Subcutaneous abdominal adipose tissue (tissue), 5 donors: ENCODE measurements around the gene CD22.
"Not testable (repeated sequence)": the region's sequence is repeated elsewhere in the genome, so short reads cannot be mapped to it uniquely, and the experiment has no call there.

Source experiments
- H3K27ac ChIP-seq: one replicate; pipeline ENCODE4 v1.7.0; 2013; ENCODE audit warnings: low read depth, mild to moderate bottlenecking, inconsistent platforms, low read length, moderate library complexity
- H3K27me3 ChIP-seq, 5 donors: one replicate each; pipeline ENCODE4 v1.7.0; 2013; ENCODE audit warnings: low read length in 5 of 5, inconsistent platforms in 1 of 5; ENCODE audit not compliant: control insufficient read depth in 5 of 5, insufficient read depth in 4 of 5
- H3K36me3 ChIP-seq, 5 donors: one replicate each; pipeline ENCODE4 v1.7.0; 2013; ENCODE audit warnings: low read length in 5 of 5; ENCODE audit not compliant: control insufficient read depth in 5 of 5, insufficient read depth in 5 of 5
- H3K4me1 ChIP-seq, 5 donors: one replicate each; pipeline ENCODE4 v1.7.0; 2013; ENCODE audit warnings: low read length in 5 of 5, mild to moderate bottlenecking in 3 of 5, moderate library complexity in 1 of 5; ENCODE audit not compliant: control insufficient read depth in 5 of 5, insufficient read depth in 5 of 5
- H3K4me3 ChIP-seq, 5 donors: one replicate each; pipeline ENCODE4 v1.7.0; 2013; ENCODE audit warnings: low read length in 5 of 5, low read depth in 1 of 5
- H3K9ac ChIP-seq, 5 donors: one replicate each; pipeline ENCODE4 v1.7.0; 2013; ENCODE audit warnings: low read length in 5 of 5, mild to moderate bottlenecking in 4 of 5, moderate library complexity in 3 of 5
- H3K9me3 ChIP-seq, 5 donors: one replicate each; pipeline ENCODE4 v1.7.0; 2013; ENCODE audit warnings: low read length in 5 of 5; ENCODE audit not compliant: control insufficient read depth in 5 of 5
- donor health status: healthy.
- donor health status: healthy.
- donor health status: healthy.
- donor health status: healthy.
- donor health status: healthy.

The CD22 gene

DNA sequence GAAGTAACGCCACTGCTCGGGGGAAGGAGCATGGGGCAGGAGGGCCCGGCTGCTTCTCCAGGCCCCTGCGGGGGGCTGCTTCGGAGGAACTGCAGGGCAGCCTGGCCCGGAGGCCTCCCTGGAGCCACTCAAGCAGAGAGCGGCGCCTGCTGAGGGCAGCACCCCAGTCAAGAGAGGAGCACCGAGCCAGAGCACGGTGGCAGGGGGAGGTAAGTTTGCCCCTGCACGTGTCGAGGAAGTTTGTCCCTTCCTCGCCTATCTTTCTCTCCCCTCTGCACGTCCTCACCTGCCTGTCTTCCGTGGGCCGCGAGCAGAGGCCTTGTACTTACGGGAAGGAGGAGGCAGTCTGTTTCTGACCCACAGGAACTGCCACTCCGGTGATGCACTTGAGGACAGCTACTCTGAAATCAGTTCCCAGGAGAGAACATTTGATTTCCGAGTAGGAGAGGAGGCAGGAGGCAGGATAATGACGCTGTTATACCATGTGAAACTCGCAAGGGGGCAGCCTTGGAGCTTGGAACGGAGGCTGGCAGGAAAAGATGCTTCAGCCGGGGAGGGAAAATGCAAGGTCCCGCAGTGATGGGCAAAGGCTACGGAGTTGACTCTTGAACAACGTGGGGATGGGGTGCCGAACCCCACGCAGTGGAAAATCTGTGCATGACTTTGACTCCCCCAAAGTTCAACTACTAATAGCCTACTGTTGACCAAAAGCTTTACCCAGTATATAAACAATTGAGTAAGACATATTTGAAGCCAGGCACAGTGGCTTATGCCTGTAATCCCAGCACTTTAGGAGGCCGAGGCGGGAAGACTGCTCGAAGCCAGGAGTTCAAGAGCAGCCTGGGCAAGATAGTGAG, 23.7 kb downstream of the CD22 start:
- Histone ChIP-seq H3K9ac (no peak overlapping the region), H3K27me3 (peaks cover 0 to 8% (median 0%) of the 10 kb centered on the region in 5 donors), H3K4me1 (peaks cover 1 to 23% (median 14%) of the 10 kb centered on the region in 5 donors), H3K27ac (no peak overlapping the region), H3K36me3 (no peaks in the 10 kb centered on the region), H3K4me3 (no peak overlapping the region), H3K9me3 (no peaks in the 10 kb centered on the region)

DNA sequence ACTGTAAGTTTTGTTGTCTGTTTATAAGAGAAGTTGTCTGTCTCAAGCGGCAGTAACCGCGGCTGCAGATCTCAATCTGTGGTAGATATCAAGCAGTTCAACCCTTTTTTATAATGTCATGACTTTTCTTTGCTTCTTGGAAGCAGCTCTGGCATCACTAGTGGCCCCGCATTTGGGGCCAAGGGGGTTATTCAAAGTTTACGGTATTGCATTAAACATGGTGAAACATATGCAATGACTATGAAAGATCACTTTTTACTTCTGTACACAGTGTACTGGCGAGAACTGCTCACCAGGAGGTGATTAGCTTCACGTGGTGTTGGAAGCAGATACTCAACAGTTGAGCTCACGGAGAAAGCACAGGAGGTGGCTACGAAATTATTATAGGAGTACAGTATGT, 24.6 kb downstream of the CD22 start:
- Histone ChIP-seq H3K4me3 (no peak overlapping the region), H3K9ac (no peak overlapping the region), H3K27me3 (peaks cover 0 to 8% (median 0%) of the 10 kb centered on the region in 5 donors), H3K36me3 (no peaks in the 10 kb centered on the region), H3K4me1 (peaks cover 1 to 25% (median 22%) of the 10 kb centered on the region in 5 donors), H3K9me3 (no peaks in the 10 kb centered on the region), H3K27ac (no peak overlapping the region)

DNA sequence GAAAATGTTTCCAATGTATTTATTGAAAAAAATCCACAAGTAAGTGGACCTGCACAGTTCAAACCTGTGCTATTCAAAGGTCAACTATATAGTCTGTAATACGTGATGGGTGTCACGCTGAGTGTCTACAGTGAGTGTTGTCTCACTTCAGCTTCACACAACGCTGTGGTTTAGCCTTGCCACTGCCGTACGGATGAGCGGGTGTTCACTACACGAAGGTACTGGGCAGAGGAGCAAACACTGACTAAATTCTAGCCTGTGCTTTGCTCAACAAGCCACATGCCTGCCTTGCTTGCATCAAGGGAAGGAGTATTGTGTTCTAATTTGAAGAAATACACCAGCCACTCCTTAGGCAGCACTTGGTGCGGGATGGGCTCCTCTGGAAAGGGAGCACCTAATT, 25.9 kb downstream of the CD22 start:
- Histone ChIP-seq H3K27ac (no peak overlapping the region), H3K36me3 (no peaks in the 10 kb centered on the region), H3K4me3 (no peak overlapping the region), H3K4me1 (peaks cover 1 to 25% (median 22%) of the 10 kb centered on the region in 5 donors), H3K9ac (no peak overlapping the region), H3K9me3 (no peaks in the 10 kb centered on the region), H3K27me3 (peaks cover 0 to 3% (median 0%) of the 10 kb centered on the region in 5 donors)

DNA sequence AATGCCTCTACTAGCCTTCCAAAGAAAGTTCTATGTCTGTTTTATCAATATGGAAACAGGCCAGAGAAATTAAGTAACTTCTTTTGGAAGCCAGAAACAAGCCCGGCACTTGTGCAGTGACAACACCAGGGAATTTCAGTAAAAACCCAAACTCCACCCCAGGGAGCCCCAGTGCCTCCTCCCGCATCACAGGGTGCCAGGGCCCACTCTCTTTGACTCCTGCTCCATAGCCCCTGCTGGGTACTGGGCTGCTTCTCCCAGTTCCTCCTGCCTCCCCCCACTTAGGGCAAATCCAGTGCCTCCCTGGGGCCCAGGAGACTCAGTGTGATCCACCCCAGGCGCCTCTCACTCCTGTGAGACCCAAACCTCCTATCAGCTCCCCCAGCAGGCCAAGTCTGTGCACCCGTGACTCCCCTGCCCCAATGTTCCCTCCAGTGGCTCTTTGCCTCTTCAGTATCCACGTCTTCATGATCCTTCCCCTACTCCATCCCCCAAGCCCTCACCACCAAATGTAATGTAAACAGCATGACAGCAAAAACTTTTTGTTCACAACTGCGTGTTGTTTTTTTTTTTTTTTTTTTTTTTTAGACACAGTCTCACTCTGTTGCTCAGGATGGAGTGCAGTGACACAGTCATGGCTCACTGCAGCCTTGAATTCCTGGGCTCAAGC, 26.9 kb downstream of the CD22 start:
- Histone ChIP-seq H3K27me3 (no peaks in the 10 kb centered on the region), H3K9me3 (no peaks in the 10 kb centered on the region), H3K27ac (no peak overlapping the region), H3K4me1 (peaks cover 1 to 25% (median 22%) of the 10 kb centered on the region in 5 donors), H3K9ac (no peak overlapping the region), H3K4me3 (no peak overlapping the region), H3K36me3 (no peaks in the 10 kb centered on the region)

DNA sequence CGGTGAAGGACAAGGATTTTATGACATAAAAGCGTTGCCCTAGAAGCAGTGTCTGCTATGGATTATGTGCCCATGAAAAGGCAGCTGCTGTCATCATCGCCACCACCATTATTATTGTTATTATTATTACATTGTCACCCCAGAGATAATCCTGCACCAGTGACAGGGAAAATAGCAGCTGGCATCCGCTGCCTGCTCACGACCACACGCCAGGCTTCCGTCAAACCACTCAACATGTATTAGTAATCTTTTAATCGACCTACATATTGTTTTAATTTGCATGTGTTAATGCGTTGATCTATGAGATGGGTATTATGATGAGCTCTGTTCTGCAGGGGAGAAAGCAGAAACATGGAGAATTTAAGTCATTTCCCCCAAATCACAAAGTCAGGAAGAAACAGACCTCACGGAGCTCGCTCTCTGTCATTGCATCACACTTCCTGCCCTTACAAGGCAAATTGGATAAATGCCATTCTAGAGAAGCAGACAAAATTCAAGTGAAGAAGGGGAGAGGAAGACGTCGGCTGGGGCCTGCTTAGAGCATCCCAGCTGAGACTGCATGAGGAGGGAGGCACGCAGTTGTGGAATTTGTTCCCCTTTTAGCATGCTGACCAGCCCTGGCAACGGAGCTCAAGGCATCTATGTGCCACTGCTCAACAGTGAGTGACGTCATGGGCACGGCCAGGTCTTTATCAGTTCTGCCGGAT, 29.0 kb downstream of the CD22 start, which contains the start of gene FFAR3:
Gene FFAR3 (plus strand): TSS at position 594 of the 707 bp plus-strand sequence. CDS start 431 bp downstream, outside the sequence.
- no peak within 1 kb of the TSS for H3K9ac ChIP-seq
- H3K4me1 ChIP-seq = peaks cover 1 to 21% (median 18%) of the 10 kb centered on the region in 5 donors
- peak within 1 kb of the TSS in 4 of 5 donors; percentile 13 to 31 (median 22) for H3K4me3 ChIP-seq
- peaks cover 0 to 13% (median 2%) of the 10 kb centered on the region in 5 donors for H3K27me3 ChIP-seq
- no peaks in the 10 kb centered on the region for H3K9me3 ChIP-seq
- H3K36me3 ChIP-seq = no peaks in the 10 kb centered on the region
- H3K27ac ChIP-seq = no peak within 1 kb of the TSS

DNA sequence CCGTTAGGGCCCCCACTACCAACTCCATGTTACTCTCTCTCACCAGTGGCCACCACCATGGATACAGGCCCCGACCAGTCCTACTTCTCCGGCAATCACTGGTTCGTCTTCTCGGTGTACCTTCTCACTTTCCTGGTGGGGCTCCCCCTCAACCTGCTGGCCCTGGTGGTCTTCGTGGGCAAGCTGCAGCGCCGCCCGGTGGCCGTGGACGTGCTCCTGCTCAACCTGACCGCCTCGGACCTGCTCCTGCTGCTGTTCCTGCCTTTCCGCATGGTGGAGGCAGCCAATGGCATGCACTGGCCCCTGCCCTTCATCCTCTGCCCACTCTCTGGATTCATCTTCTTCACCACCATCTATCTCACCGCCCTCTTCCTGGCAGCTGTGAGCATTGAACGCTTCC, 29.8 kb downstream of the CD22 start:
- H3K27ac ChIP-seq, H3K36me3 ChIP-seq, H3K9me3 ChIP-seq, H3K9ac ChIP-seq, H3K4me3 ChIP-seq: not testable (repeated sequence)
- peaks cover 0 to 13% (median 3%) of the 10 kb centered on the region in 5 donors for H3K27me3 ChIP-seq
- H3K4me1 ChIP-seq = peaks cover 1 to 21% (median 18%) of the 10 kb centered on the region in 5 donors

DNA sequence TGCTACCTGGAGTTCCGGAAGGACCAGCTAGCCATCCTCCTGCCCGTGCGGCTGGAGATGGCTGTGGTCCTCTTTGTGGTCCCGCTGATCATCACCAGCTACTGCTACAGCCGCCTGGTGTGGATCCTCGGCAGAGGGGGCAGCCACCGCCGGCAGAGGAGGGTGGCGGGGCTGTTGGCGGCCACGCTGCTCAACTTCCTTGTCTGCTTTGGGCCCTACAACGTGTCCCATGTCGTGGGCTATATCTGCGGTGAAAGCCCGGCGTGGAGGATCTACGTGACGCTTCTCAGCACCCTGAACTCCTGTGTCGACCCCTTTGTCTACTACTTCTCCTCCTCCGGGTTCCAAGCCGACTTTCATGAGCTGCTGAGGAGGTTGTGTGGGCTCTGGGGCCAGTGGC, 30.4 kb downstream of the CD22 start:
- H3K27ac ChIP-seq, H3K9ac ChIP-seq, H3K36me3 ChIP-seq, H3K4me3 ChIP-seq, H3K9me3 ChIP-seq: not testable (repeated sequence)
- Histone ChIP-seq H3K27me3 (peaks cover 0 to 13% (median 3%) of the 10 kb centered on the region in 5 donors), H3K4me1 (peaks cover 1 to 21% (median 18%) of the 10 kb centered on the region in 5 donors)

DNA sequence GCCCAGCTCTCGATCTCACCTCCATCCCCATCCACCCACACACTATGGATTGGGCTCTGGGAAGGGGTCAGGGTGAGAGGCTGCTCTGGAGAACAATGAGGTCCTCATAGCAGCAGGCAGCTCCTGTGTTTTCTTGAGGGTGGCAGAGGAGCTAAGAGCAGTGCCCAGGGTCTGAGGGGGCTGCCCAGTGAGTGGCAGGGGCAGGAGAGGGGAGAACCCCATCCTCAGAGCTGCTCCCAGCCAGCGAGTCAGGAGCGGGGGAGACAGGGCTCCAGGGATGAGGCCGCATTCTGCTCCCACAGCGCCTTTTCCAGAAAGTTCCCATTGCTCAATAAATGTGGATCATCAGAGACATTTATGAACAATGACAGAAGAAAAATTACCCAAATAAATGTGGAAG, 31.1 kb downstream of the CD22 start:
- peaks cover 0 to 13% (median 3%) of the 10 kb centered on the region in 5 donors for H3K27me3 ChIP-seq

DNA sequence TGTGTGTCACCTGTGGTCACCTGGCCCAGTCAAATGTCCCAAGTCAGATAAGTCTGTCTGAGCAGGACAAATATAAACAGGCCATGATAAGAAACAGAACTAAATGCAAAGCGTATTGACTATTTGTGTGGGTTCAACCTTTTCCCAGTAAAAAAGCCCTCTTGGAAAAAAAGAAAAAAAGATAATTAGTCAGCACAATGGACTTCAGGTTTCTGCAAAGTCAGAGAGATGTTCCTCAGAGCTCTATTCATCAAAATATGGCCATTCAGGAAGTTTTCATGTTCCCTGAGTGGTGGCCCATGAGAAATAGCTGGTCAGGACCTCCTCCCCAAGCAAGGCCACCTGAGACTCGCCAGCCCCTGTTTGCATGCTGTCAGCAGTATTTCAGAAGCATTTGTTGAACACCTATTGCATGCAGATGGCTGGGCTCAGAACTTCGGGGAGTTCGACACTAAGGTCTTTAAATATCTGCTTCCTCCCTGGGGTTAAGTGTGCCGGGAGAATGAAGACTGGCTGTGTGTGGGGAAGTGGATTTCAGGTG, 32.0 kb downstream of the CD22 start:
- no peaks in the 10 kb centered on the region for H3K9me3 ChIP-seq
- H3K27ac ChIP-seq = no peak overlapping the region
- no peak overlapping the region for H3K9ac ChIP-seq
- peaks cover 1 to 15% (median 12%) of the 10 kb centered on the region in 5 donors for H3K4me1 ChIP-seq
- H3K27me3 ChIP-seq = peaks cover 0 to 13% (median 3%) of the 10 kb centered on the region in 5 donors
- no peak overlapping the region for H3K4me3 ChIP-seq
- H3K36me3 ChIP-seq = no peaks in the 10 kb centered on the region

More for the DNA sequence above, 31.1 kb downstream of the CD22 start:
- H3K9me3 ChIP-seq, H3K27ac ChIP-seq, H3K9ac ChIP-seq, H3K4me3 ChIP-seq, H3K36me3 ChIP-seq: not testable (repeated sequence)
- H3K4me1 ChIP-seq = peaks cover 1 to 21% (median 18%) of the 10 kb centered on the region in 5 donors
